Activated CD4-positive, CD25-positive, alpha-beta regulatory T cell (primary cell): Measurements from ENCODE around the gene MAGEB16.

Source experiments
- DNase-seq, 4 experiments: peaks; one replicate each; lab custom pipeline; 2025; lab: John Stamatoyannopoulos, UW

MAGEB16 gene

DNA sequence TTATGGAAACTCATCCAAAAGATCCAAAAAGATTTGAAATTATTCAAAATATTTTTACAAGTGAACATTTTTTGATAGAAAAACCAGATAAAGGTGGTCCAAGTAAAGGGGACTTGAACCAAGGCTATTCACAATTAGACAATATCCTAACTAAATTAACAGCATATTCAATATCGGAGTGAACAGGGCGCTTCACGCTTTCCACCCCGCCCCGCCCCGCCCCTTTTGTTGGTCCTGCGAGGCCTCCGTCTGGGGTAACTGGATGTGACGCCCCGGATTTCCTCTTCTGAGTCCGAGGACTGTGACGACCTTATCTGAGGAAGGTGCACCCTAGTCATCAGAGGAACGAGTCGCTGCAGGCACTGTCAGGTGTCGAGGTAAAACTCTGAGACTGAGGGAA lies at the start of gene MAGEB16:
TSS of gene MAGEB16 (plus strand) at position 301 of the 400 bp plus-strand sequence. CDS start 3,855 bp downstream, outside the sequence.
- DNase-seq, result no peak

DNA sequence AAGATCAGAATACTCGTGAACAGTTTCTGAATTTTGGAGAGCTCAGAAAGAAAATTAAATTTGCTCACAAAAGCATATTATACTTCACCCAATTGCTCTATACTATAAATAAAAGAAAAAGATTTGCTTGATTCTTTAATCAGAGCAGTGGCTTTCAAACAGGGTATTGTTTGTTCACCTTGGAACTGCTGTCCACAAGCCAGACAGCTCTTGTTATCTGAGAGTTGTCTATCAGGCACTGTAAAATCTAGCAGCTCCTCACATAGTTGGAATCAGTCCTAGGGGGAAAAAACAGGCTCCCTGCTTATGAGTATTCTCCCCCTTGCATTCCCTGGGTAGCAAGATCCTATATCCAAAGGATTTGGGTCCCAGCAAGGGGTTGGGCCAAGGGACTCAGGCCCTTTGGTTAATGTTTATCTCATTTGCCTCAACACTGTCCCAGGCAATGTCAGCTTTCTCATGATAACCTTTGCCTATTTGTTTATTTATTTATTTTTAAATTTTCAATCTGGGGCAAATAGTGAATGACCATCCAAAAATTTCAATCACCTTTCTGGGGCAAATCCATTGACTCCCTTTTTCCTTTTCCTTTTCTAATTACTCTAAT lies 24.1 kb upstream of the MAGEB16 start:
- DNase-seq, result no peak

DNA sequence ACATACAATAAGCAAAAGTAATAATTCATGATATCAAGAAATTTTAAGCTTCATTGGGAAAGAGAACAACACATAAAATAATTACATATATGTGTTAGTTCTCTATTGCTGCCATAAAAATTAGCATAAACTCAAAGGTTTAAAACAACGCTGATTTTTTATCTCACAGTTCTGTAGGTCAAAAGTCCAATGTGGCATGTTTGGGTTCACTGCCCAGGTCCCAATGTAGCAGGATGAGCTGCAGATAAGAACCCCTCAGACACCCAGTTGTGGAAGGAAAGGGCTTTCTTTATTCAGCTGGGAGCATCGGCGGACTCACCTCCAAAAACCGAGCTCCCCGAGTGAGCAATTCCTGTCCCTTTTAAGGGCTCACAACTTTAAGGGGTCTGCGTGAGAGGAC lies 13.1 kb upstream of the MAGEB16 start:
- DNase-seq, result no peak

DNA sequence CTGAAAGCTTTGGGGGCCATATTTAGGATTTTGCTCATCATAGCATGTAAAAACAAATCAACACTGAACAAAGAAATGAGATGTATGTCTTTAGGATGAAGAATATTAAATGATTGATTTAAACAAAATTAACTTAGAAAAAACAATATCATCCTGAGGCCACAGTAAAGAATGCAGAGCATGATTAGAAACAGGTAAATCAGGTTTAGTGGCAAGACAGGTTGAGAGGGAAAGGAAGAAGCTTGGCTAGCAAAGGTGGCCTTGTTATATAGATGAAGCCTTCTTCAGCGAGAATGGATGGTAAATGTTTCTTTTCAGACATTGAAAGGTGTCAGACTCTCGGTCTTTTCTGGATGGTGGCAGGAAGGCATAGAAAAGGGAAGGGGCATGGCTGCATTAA lies 11.9 kb upstream of the MAGEB16 start:
- no peak for DNase-seq

DNA sequence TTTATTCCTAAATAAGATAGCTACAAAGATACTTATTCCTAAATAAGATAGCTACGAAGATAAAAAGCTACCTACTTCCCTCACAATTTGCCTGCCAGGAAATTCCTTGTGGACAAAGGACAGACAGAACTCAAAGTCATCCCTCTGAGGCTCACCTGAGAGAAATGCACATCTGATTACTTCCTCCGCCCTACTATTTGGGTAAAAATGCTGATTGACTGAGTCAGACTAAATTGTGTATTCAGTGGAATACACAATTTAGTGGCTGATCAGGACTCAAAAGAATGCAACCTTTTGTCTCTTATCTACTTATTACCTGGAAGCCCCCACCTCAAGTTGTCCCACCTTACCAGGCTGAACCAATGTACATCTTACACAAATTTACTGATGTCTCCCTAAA lies 10.3 kb upstream of the MAGEB16 start:
- no peak for DNase-seq

DNA sequence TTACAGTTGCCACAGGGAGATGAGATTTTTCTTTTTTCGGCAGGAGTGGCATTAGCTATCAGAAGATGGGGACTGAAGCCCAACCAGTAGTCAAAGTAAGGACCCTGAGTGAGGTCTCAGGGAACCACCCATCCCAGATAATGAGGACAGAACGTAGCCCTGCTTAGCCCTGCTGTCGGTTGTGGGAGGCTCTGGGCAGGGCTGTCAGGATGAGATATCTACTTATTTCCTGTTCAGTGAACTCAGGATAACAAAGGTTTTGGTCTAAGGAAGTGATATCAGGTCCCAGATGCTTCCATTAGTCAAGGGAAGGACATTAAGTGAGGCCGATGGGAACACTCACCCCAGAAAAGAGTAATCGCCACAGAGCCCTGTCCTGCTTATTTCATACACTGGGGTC lies 2.3 kb downstream of the MAGEB16 start:
- DNase-seq, result no peak

DNA sequence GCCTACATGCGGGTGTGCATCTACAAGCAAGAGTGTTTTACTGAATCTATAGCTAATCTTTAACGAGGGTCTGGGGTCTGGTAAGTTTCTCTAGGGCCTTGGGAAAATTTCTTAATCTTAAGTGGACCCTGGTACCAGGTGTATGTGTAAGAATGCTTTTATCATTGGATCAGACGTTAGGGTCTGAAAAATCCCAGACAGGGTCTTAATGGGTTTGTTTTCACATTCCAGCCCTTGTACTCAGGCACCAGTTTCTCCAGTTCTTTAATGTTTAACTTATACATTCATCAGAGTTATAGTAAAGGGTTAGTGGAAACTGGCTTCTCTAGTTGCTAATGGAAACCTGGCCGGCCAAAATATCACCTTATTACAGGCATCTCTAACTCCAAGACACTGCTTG lies 11.6 kb downstream of the MAGEB16 start:
- no peak for DNase-seq

DNA sequence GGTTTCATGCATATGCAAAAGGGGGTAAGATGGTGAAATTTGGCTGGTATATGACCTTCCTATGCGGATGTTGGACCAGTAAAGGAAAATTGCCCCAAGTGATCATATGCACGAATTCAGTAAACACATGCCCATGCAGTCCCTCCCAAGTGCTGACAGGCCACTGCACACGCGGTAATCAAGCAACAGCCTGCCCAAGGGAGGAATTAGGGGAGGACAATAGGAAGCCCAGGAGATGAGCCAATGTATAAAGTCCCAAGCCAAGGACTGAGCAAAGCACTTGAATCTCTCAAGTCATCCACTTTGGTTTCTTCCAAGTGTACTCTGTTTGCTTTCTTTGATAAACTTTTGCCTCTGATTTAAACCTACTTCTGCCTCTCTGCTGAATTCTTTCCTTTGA lies 21.1 kb downstream of the MAGEB16 start:
- no peak for DNase-seq

DNA sequence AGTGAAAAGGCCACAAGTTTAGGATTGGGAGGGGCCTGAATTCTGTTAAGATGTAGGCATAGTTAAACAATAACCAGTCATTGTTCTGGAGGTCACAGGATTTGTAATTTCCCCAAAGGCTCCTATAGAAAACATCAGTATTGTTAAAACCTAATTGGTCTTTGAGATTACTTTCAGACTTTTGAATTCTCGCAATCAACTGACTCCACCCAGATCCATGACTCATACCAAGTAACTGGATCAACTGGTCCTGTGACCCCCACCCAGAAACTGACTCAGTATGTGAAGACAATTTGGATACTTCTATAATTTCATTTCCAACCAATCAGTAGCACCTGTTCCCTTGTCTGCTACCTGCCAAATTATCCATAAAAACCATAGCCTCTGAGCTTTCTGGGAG lies 28.4 kb downstream of the MAGEB16 start:
- DNase-seq, result no peak

DNA sequence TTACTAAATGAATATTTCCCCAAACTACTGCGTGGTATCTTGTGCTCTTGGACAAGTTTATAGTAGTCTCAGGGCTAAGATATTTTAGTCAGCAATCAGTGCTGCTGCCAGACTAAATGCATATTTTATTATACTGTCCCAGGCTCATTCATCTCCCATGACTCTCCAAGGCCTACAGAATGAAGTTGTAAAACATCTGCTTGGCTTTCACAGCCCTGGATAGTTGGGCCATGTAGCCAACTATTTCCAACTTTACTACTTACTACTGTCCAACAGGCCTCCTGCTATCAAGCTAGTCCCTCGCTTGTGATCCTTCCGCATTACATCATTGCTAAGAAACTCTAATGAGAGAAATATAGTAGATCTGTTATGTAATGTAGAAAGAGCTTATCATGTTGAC lies 31.4 kb downstream of the MAGEB16 start:
- no peak for DNase-seq

DNA sequence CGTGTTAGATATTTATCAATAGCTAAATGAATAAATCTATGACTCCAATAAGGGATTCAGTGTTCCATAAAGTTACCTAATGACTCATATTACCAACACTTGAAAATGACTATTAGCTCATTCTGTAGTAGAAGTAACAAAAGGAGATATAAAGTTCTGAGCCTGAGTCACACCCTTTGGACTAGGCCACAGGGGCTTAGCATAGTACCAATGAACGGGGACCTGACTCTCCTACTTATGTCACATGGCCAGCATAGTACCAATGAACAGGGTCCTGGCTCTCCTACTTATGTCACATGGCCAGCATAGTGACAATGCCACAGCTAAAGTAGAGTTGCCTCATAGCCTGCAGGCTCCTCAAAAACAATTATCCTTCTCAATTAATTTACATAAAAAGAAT lies 43.7 kb downstream of the MAGEB16 start:
- DNase-seq, result no peak

DNA sequence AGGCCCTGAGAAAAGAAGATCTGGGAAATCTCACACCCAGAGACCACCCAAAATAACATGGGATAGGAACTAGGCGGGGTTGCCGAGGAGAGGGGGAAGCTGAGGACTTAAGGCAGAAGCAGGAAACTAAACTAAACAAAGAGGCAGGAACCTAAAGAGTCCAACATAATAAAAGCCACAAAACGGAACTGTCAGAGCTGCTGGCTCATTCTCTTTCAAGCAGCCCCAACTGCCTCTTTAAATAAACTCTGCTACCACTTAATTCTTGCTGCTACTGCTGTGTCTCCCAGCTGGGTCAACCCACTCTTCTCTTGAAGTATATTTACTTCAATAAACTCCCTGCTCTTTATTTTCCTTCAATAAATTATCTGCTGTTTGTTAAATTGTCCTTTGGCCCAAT lies 44.5 kb downstream of the MAGEB16 start:
- no peak for DNase-seq

DNA sequence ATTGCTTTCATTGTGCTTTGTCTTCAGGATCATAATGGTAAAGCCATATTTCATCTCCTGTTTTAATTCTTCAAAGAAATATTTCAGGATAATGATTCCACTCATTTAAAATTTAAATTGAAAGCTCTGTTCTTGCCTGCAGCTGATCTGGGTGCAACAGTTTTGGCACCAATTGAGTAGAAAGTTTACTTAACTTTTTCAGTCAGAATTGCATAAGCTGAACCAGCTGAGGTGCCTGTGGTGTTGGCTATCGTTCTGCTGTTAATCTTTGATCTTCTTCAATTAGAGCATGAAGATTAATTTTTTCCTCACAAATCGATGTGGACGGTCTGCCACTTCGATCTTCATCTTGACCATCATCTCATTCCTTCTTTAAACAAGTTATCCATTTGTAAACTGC lies 49.6 kb downstream of the MAGEB16 start:
- no peak for DNase-seq
